NCI-H2227 (cell line): ENCODE measurements around the gene CD200R1L.

ENCODE experiments used
- DNase-seq: peaks from one replicate; lab custom pipeline; 2025; ENCODE audit not compliant: unreplicated experiment; lab: John Stamatoyannopoulos, UW

CD200R1L gene

GRCh38 chr3:112769286-112769978, 77.2 kb downstream of the CD200R1L start:
- no peak for DNase-seq

- DNase-seq = no peak
Observed at GRCh38 chr3:112767777-112768176, 78.9 kb downstream of the CD200R1L start.

GRCh38 chr3:112767177-112767576, 79.5 kb downstream of the CD200R1L start:
- DNase-seq = no peak
